ENCODE data around the gene THRSP. TPM values are rescaled to one million over a fixed set of nuclear protein-coding genes. Genes with fewer than 3 reads are reported as not detected.

THRSP gene
- polyA plus RNA-seq, 1 donor (not counting 4 experiments of a cell fraction or from before 2014, with no cell fraction given): not detected

- FAIRE-seq: no peak
- no peak overlapping the region for H2AFZ ChIP-seq (ENCODE audit: control insufficient read depth, low read length)
These were observed 29.0 kb upstream of the THRSP start for GRCh38 chr11:78034623-78035022.

GRCh38 chr11:78036313-78036712 is 27.3 kb upstream of the THRSP start:
- no peak for TF ChIP-seq EZH2 (IDR thresholded peaks at IDR 0.05; ENCODE audit: low read length)
- TF ChIP-seq, protein P1, sequence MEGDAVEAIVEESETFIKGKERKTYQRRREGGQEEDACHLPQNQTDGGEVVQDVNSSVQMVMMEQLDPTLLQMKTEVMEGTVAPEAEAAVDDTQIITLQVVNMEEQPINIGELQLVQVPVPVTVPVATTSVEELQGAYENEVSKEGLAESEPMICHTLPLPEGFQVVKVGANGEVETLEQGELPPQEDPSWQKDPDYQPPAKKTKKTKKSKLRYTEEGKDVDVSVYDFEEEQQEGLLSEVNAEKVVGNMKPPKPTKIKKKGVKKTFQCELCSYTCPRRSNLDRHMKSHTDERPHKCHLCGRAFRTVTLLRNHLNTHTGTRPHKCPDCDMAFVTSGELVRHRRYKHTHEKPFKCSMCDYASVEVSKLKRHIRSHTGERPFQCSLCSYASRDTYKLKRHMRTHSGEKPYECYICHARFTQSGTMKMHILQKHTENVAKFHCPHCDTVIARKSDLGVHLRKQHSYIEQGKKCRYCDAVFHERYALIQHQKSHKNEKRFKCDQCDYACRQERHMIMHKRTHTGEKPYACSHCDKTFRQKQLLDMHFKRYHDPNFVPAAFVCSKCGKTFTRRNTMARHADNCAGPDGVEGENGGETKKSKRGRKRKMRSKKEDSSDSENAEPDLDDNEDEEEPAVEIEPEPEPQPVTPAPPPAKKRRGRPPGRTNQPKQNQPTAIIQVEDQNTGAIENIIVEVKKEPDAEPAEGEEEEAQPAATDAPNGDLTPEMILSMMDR (optimal IDR thresholded peaks at IDR 0.05 in 1 of 3, IDR thresholded peaks at IDR 0.05 in 1 of 3, conservative IDR thresholded peaks at IDR 0.05 in 1 of 3; ENCODE audit: extremely low read depth in 1 of 3, insufficient read depth in 2 of 3, low read length in 3 of 3): no peak
- H2AFZ ChIP-seq (ENCODE audit: control insufficient read depth, low read length): no peak overlapping the region

More at GRCh38 chr11:78034623-78035022, 29.0 kb upstream of the THRSP start:
- H3K4me1 ChIP-seq (ENCODE audit: control insufficient read depth, extremely low read depth, insufficient read depth, low read length): peaks cover 8% of the 10 kb centered on the region
- dilution Hi-C loops (cut with MboI; ENCODE audit: extremely low pct_ligation_motif_present, low sequenced_read_pairs): no loop called here
- no peak overlapping the region for H3K9ac ChIP-seq (ENCODE audit: control insufficient read depth, extremely low read depth, insufficient read depth, low read length)
- H3K79me2 ChIP-seq (ENCODE audit: control insufficient read depth, insufficient read depth, low read length): no peaks in the 10 kb centered on the region
- H3K9me1 ChIP-seq (ENCODE audit: control insufficient read depth, extremely low read depth, insufficient read depth, low read length): no peaks in the 10 kb centered on the region
- no peaks in the 10 kb centered on the region for H3K27me3 ChIP-seq (ENCODE audit: control insufficient read depth, extremely low read depth, insufficient read depth, low read length)
- no peaks in the 10 kb centered on the region for H3K9me3 ChIP-seq (ENCODE audit: control insufficient read depth, low read depth, low read length)
- no peaks in the 10 kb centered on the region for H4K20me1 ChIP-seq (ENCODE audit: control insufficient read depth, extremely low read depth, insufficient read depth, low read length)
- no peaks in the 10 kb centered on the region for H3K36me3 ChIP-seq (ENCODE audit: control insufficient read depth in 2 of 2, extremely low read depth in 1 of 2, insufficient read depth in 2 of 2, low read length in 2 of 2)
- TF ChIP-seq, protein P1 (optimal IDR thresholded peaks at IDR 0.05 in 1 of 3, IDR thresholded peaks at IDR 0.05 in 1 of 3, conservative IDR thresholded peaks at IDR 0.05 in 1 of 3; ENCODE audit: extremely low read depth in 1 of 3, insufficient read depth in 2 of 3, low read length in 3 of 3): no peak
- no peak for TF ChIP-seq EZH2 (IDR thresholded peaks at IDR 0.05; ENCODE audit: low read length)
- DNase-seq (ENCODE audit: low read depth, low spot score): no peak
- no peak overlapping the region for H3K4me2 ChIP-seq (ENCODE audit: control insufficient read depth, extremely low read depth, insufficient read depth, low read depth, low read length)
- no peak overlapping the region for H3K4me3 ChIP-seq (ENCODE audit: control insufficient read depth in 2 of 3, extremely low read depth in 1 of 3, insufficient read depth in 2 of 3, low read depth in 1 of 3, low read length in 3 of 3)
- no peak overlapping the region for H3K27ac ChIP-seq (ENCODE audit: control insufficient read depth, insufficient read depth, low read length)

More at GRCh38 chr11:78036313-78036712, 27.3 kb upstream of the THRSP start:
- H3K36me3 ChIP-seq (ENCODE audit: control insufficient read depth in 2 of 2, extremely low read depth in 1 of 2, insufficient read depth in 2 of 2, low read length in 2 of 2): no peaks in the 10 kb centered on the region
- dilution Hi-C loops (cut with MboI; ENCODE audit: extremely low pct_ligation_motif_present, low sequenced_read_pairs): no loop called here
- H3K27ac ChIP-seq (ENCODE audit: control insufficient read depth, insufficient read depth, low read length): no peak overlapping the region
- no peaks in the 10 kb centered on the region for H3K9me1 ChIP-seq (ENCODE audit: control insufficient read depth, extremely low read depth, insufficient read depth, low read length)
- H3K4me3 ChIP-seq (ENCODE audit: control insufficient read depth in 2 of 3, extremely low read depth in 1 of 3, insufficient read depth in 2 of 3, low read depth in 1 of 3, low read length in 3 of 3): no peak overlapping the region
- no peaks in the 10 kb centered on the region for H4K20me1 ChIP-seq (ENCODE audit: control insufficient read depth, extremely low read depth, insufficient read depth, low read length)
- DNase-seq (ENCODE audit: low read depth, low spot score) (no peak), FAIRE-seq (no peak)
- peaks cover 19% of the 10 kb centered on the region for H3K4me1 ChIP-seq (ENCODE audit: control insufficient read depth, extremely low read depth, insufficient read depth, low read length)
- H3K4me2 ChIP-seq (ENCODE audit: control insufficient read depth, extremely low read depth, insufficient read depth, low read depth, low read length): no peak overlapping the region
- H3K9ac ChIP-seq (ENCODE audit: control insufficient read depth, extremely low read depth, insufficient read depth, low read length): no peak overlapping the region
- H3K27me3 ChIP-seq (ENCODE audit: control insufficient read depth, extremely low read depth, insufficient read depth, low read length): no peaks in the 10 kb centered on the region
- no peaks in the 10 kb centered on the region for H3K79me2 ChIP-seq (ENCODE audit: control insufficient read depth, insufficient read depth, low read length)
- H3K9me3 ChIP-seq (ENCODE audit: control insufficient read depth, low read depth, low read length): no peaks in the 10 kb centered on the region
